ENCODE data around the gene DLK1. TPM values are rescaled to one million over a fixed set of nuclear protein-coding genes. Genes with fewer than 3 reads are reported as not detected.

DLK1 gene
- total and polyA plus RNA-seq, 2 of the 13 experiments (the other 11 are each of a cell fraction or from before 2014, with no cell fraction given), result 95.5 to 312 TPM

- no peak for FAIRE-seq
- intact Hi-C loops (cut with micrococcal nuclease; ENCODE audit: unreplicated experiment), result no loop called here
- no TSS peak for BruUV-seq (replicated peaks)
- no peaks in the 10 kb centered on the region for H3K79me2 ChIP-seq (ENCODE audit: insufficient read depth, low read length)
- H4K20me1 ChIP-seq (ENCODE audit: insufficient read depth, low read length), result no peaks in the 10 kb centered on the region
- TF ChIP-seq CSRNP2 (CRISPR knock-in tag; conservative IDR thresholded peaks at IDR 0.05; ENCODE audit: low read depth) (no peak), AGO1 (IDR thresholded peaks at IDR 0.05; ENCODE audit: low read depth, low read length, poor library complexity, severe bottlenecking) (no peak), MAFG (CRISPR knock-in tag; IDR thresholded peaks at IDR 0.05) (no peak), POLR2AphosphoS2 (IDR thresholded peaks at IDR 0.05; ENCODE audit: low read depth, low read length) (no peak), GRHL1 (CRISPR knock-in tag; conservative IDR thresholded peaks at IDR 0.05) (no peak)
- no peak overlapping the region for H2AFZ ChIP-seq (ENCODE audit: low read length)
- H3K36me3 ChIP-seq (replicated peaks in 1 of 2; ENCODE audit: control insufficient read depth in 1 of 2, insufficient read depth in 2 of 2, low read length in 2 of 2), result no peaks in the 10 kb centered on the region
- in situ Hi-C loops (cut with HindIII; ENCODE audit: extremely low pct_ligation_motif_present, low pct_unique_long_range_greater_than_20kb), result no loop called here
- no peak overlapping the region for H3K4me3 ChIP-seq (replicated peaks in 1 of 3; ENCODE audit: insufficient read depth in 1 of 3, low read depth in 2 of 3, low read length in 3 of 3)
- H3K27ac ChIP-seq (ENCODE audit: extremely low read length, insufficient read depth, low read length), result no peak overlapping the region
- H3K4me2 ChIP-seq (ENCODE audit: low read depth, low read length), result no peak overlapping the region
- peaks cover 6% of the 10 kb centered on the region for H3K9me3 ChIP-seq (ENCODE audit: low read length)
- no peak for DNase-seq (ENCODE audit: low spot score)
- ChIA-PET CTCF (ENCODE audit: low intra/inter-chr PET ratio, low total read pairs) (no interaction called here), POLR2A (interaction anchor here (1.0 to 4.3 kb wide), 5 partner anchors 9 to 52 kb away, joined by 3 to 34 read pairs (median 6); no protein-coding TSS in a partner anchor)
- H3K9ac ChIP-seq (ENCODE audit: insufficient read depth, low read depth, low read length), result no peak overlapping the region
- H3K4me1 ChIP-seq (ENCODE audit: insufficient read depth, low read length), result peaks cover 37% of the 10 kb centered on the region
- WGBS (ENCODE audit: low lambda C conversion rate), result 98% methylated on average over 4 of the region's 4 CpGs
- no peak for ATAC-seq
- H3K27me3 ChIP-seq (ENCODE audit: control insufficient read depth in 1 of 2, insufficient read depth in 2 of 2, low read length in 2 of 2), result no peaks in the 10 kb centered on the region
These were observed 43.4 kb downstream of the DLK1 start for GRCh38 chr14:100770046-100770445.
